Measurements from ENCODE around the gene PIP5K1C.

Gene PIP5K1C

DNA sequence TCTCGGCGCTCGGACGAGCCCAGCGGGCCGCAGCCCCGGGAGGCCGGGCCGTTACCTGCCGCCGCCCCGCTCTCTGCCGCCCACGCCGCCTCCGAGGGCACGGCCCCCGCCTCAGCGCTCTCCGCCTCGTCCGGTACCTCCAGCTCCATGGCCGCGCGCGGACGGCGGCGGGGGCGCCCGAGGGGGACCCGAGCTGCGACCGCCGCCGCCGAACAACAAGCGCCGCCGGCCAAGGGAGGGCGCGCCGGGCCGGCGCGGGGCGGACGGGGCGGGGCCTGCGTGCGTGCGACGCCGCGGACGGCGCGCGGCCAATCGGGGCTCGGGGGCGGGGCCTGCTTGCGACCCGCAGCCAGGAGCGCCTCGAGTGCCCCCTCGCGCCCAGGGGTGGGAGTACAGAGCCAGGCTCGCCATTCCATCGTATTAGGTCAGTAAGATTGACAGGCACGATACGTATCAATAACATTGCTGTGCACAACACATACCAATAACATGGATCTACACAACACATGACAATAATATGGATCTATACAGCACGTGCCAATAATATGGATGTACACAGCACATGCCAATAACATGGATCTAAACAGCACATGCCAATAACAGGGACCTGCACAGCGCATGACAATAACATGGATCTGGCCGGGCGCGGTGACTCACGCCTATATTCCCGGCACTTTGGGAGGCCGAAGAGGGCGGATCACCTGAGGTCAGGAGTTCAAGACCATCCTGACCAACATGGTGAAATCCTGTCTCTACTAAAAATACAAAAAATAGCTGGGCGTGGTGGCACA lies at the start of gene PIP5K1C:
PIP5K1C (minus strand) TSS at position 227 of the 791 bp plus-strand sequence; CDS start at position 149, 78 bp downstream.
- TF ChIP-seq, protein P1, sequence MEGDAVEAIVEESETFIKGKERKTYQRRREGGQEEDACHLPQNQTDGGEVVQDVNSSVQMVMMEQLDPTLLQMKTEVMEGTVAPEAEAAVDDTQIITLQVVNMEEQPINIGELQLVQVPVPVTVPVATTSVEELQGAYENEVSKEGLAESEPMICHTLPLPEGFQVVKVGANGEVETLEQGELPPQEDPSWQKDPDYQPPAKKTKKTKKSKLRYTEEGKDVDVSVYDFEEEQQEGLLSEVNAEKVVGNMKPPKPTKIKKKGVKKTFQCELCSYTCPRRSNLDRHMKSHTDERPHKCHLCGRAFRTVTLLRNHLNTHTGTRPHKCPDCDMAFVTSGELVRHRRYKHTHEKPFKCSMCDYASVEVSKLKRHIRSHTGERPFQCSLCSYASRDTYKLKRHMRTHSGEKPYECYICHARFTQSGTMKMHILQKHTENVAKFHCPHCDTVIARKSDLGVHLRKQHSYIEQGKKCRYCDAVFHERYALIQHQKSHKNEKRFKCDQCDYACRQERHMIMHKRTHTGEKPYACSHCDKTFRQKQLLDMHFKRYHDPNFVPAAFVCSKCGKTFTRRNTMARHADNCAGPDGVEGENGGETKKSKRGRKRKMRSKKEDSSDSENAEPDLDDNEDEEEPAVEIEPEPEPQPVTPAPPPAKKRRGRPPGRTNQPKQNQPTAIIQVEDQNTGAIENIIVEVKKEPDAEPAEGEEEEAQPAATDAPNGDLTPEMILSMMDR (IDR thresholded peaks at IDR 0.05; ENCODE audit: borderline replicate concordance, insufficient read depth, low read depth, low read length) = peak; percentile 86
- peak within 1 kb of the TSS; percentile 89 for H3K4me3 ChIP-seq (ENCODE audit: low read depth, low read length)

DNA sequence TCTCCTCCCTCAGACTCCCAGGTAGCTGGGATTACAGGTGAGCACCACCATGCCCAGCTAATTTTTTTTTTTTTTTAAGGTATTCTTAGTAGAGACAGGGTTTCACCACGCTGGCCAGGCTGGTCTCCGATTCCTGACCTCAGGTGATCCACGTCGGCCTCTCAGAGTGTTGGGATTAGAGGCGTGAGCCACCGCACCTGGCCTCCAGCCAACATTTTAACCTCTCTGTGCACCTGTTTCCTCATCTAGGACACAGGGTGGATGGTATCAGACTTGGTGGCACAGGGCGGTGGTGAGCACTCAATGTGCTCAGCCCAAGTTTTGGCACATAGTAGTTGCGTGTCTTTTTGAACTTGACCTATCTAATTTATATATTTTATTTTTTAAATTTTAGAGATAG lies 48.7 kb upstream of the PIP5K1C start:
- H3K4me3 ChIP-seq (ENCODE audit: low read depth, low read length) = no peak overlapping the region
- TF ChIP-seq, protein P1 (IDR thresholded peaks at IDR 0.05; ENCODE audit: borderline replicate concordance, insufficient read depth, low read depth, low read length) = no peak

DNA sequence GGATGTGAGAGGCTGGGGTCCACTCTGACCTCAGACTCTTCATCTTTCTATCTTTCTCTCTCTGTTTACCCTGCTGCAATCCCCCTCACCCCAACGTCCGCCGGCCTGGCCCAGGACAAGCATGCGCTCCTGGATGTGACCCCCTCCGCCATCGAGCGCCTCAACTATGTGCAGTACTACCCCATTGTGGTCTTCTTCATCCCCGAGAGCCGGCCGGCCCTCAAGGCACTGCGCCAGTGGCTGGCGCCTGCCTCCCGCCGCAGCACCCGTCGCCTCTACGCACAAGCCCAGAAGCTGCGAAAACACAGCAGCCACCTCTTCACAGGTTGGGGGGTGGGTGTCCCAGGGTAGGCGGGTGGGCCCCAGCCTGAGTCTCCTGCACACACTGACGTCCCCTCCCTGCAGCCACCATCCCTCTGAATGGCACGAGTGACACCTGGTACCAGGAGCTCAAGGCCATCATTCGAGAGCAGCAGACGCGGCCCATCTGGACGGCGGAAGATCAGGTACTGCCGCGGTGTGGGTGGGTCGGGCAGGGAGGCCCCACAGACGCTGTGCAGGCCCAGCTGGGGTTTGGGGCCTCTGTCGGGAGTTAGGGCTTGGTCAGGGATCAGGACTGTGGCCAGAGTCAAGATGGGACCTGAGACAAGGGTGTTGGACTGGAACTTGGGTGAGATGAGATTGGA lies 46.2 kb upstream of the PIP5K1C start:
- no peak overlapping the region for H3K4me3 ChIP-seq (ENCODE audit: low read depth, low read length)
- TF ChIP-seq, protein P1 (IDR thresholded peaks at IDR 0.05; ENCODE audit: borderline replicate concordance, insufficient read depth, low read depth, low read length) = no peak

- TF ChIP-seq, protein P1 (IDR thresholded peaks at IDR 0.05; ENCODE audit: borderline replicate concordance, insufficient read depth, low read depth, low read length) = no peak
- no peak overlapping the region for H3K4me3 ChIP-seq (ENCODE audit: low read depth, low read length)
Measured at GRCh38 chr19:3745363-3746045, 45.2 kb upstream of the PIP5K1C start.

DNA sequence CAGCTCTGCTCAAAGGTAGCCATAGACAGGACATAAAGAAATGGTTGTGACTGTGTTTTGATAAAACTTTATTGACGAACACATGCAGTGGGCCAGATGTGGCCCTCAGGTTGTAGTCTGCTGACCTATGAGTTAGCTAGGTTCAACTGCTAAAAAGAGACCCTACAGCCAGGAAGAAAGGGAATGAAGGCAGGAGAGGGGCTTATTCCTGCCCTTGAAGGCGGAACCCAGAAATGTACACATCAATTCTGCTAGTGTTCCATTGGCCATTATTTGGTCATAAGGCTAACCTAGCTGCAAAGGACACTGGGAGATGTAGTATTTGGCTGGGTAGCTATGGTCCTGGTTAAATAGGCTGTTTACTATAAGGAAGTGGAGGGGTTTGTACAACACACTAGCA lies 43.2 kb upstream of the PIP5K1C start:
- H3K4me3 ChIP-seq (ENCODE audit: low read depth, low read length) = no peak overlapping the region
- TF ChIP-seq, protein P1 (IDR thresholded peaks at IDR 0.05; ENCODE audit: borderline replicate concordance, insufficient read depth, low read depth, low read length) = no peak

- H3K4me3 ChIP-seq (ENCODE audit: low read depth, low read length) = no peak overlapping the region
- TF ChIP-seq, protein P1 (IDR thresholded peaks at IDR 0.05; ENCODE audit: borderline replicate concordance, insufficient read depth, low read depth, low read length) = no peak
Measured at GRCh38 chr19:3740431-3740830, 40.2 kb upstream of the PIP5K1C start.

All from GM12875 (cell line).